ENCODE measurements around the gene WDR36.

DNA sequence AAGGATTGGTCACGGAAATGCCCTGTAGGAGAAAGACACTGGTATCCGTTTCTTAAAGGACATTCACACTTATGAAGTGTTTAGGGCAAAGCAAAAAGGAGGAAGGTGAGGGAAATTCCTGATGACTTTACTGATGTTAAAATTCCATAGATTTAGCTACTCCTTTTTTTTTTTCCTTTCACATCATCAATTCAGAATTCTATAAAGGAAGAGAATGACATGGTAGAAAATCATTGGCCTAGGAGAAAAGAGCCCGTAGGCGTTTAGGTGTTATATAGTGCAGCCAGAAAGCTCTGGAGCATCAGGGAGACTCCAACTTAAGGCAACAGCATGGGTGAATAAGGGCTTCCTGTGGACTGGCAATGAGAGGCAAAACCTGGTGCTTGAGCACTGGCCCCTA lies 20.7 kb upstream of the WDR36 start, which contains the start of gene TSLP:
- TF ChIP-seq MAX (IDR thresholded peaks at IDR 0.05): no peak
- TF ChIP-seq EP300 (IDR thresholded peaks at IDR 0.05; ENCODE audit: borderline replicate concordance): no peak
- TF ChIP-seq RAD21 (IDR thresholded peaks at IDR 0.05; ENCODE audit: low read depth): no peak
- TF ChIP-seq CREB1 (IDR thresholded peaks at IDR 0.05; ENCODE audit: low read depth): no peak

All from Ishikawa (cell line).